IMR-90 (cell line): ENCODE results near the gene URB1. TPM values are rescaled to one million over a fixed set of nuclear protein-coding genes. Genes with fewer than 3 reads are reported as not detected.

Experiments used
- ATAC-seq: fragments of 200-7000 bp; cut with Tn5 transposase; 2 replicates; pipeline ENCODE4 v1.9.1; 2020; ENCODE audit warnings: low read depth, mild to moderate bottlenecking, moderate library complexity
- BruUV-seq: library from RNA; stranded (reverse); fragments of 400-500 nt; replicated peaks from 2 replicates; lab custom pipeline; 2021; lab: Mats Ljungman, UMichigan
- CTCF ChIA-PET: fragments of 300-600 bp; formaldehyde crosslinking; extraction: SDS; loops from one replicate; lab custom pipeline; 2021; ENCODE audit warnings: antibody characterized with exemption; lab: Yijun Ruan, JAX
- POLR2A ChIA-PET: fragments of 300-600 bp; sonication (Branson Sonifier 250); formaldehyde crosslinking; loops from one replicate; lab custom pipeline; 2022; ENCODE audit warnings: antibody characterized with exemption; ENCODE audit not compliant: unreplicated experiment; lab: Charles Lee
- DNase-seq: peaks from one replicate; pipeline ENCODE4 v3.0.0; 2013
- H2AFZ ChIP-seq: replicated peaks from 2 replicates; pipeline ENCODE3; 2013; ENCODE audit warnings: low read length, mild to moderate bottlenecking; ENCODE audit not compliant: poor library complexity
- H2AK5ac ChIP-seq: 2 replicates; pipeline ENCODE4 v1.6.1; 2013; ENCODE audit warnings: low read depth, low read length, inconsistent platforms
- H2AK9ac ChIP-seq: replicated peaks from 2 replicates; pipeline ENCODE3; 2013; ENCODE audit warnings: mild to moderate bottlenecking, low read depth, low read length, moderate library complexity; ENCODE audit not compliant: poor library complexity
- H2BK120ac ChIP-seq: 2 replicates; pipeline ENCODE4 v1.6.1; 2013; ENCODE audit warnings: low read depth, low read length, inconsistent platforms
- H2BK15ac ChIP-seq: 3 replicates; pipeline ENCODE4 v1.6.1; 2013; ENCODE audit warnings: low read depth, low read length, inconsistent platforms
- H2BK20ac ChIP-seq: 2 replicates; pipeline ENCODE4 v1.6.1; 2013; ENCODE audit warnings: low read depth, mild to moderate bottlenecking, inconsistent platforms, low read length, moderate library complexity
- H2BK5ac ChIP-seq: 2 replicates; pipeline ENCODE4 v1.6.1; 2013; ENCODE audit warnings: mild to moderate bottlenecking, low read depth, low read length, inconsistent platforms; ENCODE audit not compliant: poor library complexity, severe bottlenecking
- H3K14ac ChIP-seq: replicated peaks from 2 replicates; pipeline ENCODE4 v1.6.1; 2013; ENCODE audit warnings: low read depth, low read length, inconsistent platforms
- H3K18ac ChIP-seq: 2 replicates; pipeline ENCODE4 v1.6.1; 2013; ENCODE audit warnings: low read depth, low read length, control low read depth
- H3K23ac ChIP-seq: 2 replicates; pipeline ENCODE4 v1.6.1; 2013; ENCODE audit warnings: low read depth, low read length, inconsistent platforms
- H3K27ac ChIP-seq: 2 replicates; pipeline ENCODE4 v1.5.1; 2013; ENCODE audit warnings: mild to moderate bottlenecking, control low read depth, low read length; ENCODE audit not compliant: insufficient read depth
- H3K27me3 ChIP-seq: 2 replicates; pipeline ENCODE4 v1.6.1; 2013; ENCODE audit warnings: low read length; ENCODE audit not compliant: control insufficient read depth, insufficient read depth
- H3K36me3 ChIP-seq: 2 replicates; pipeline ENCODE4 v1.6.1; 2013; ENCODE audit warnings: low read length, mixed read lengths; ENCODE audit not compliant: control insufficient read depth, insufficient read depth
- H3K4ac ChIP-seq: 2 replicates; pipeline ENCODE4 v1.6.1; 2013; ENCODE audit warnings: low read depth, low read length, inconsistent platforms
- H3K4me1 ChIP-seq: 2 replicates; pipeline ENCODE4 v1.6.1; 2013; ENCODE audit warnings: low read length, mixed read lengths; ENCODE audit not compliant: control insufficient read depth, insufficient read depth
- H3K4me2 ChIP-seq: 2 replicates; pipeline ENCODE4 v1.6.1; 2013; ENCODE audit warnings: low read depth, mild to moderate bottlenecking, control low read depth, low read length, moderate library complexity
- H3K4me3 ChIP-seq: 2 replicates; pipeline ENCODE4 v1.5.1; 2013; ENCODE audit warnings: low read depth, mild to moderate bottlenecking, control low read depth, low read length, moderate library complexity; ENCODE audit not compliant: insufficient read depth
- H3K56ac ChIP-seq: 2 replicates; pipeline ENCODE4 v1.6.1; 2013; ENCODE audit warnings: low read length, inconsistent platforms; ENCODE audit not compliant: insufficient read depth; ENCODE audit errors: extremely low read depth
- H3K79me1 ChIP-seq, 2 experiments: 2 replicates each; pipeline ENCODE4 v1.6.1; 2013; ENCODE audit warnings: low read length in 2 of 2, inconsistent platforms in 1 of 2, low read depth in 1 of 2
- H3K9ac ChIP-seq: 2 replicates; pipeline ENCODE4 v1.6.1; 2013; ENCODE audit warnings: low read depth, low read length, control low read depth
- H3K9me1 ChIP-seq: 2 replicates; pipeline ENCODE4 v1.6.1; 2013; ENCODE audit warnings: low read length, inconsistent platforms; ENCODE audit not compliant: insufficient read depth
- H3K9me3 ChIP-seq: 2 replicates; pipeline ENCODE4 v1.6.1; 2013; ENCODE audit warnings: low read length; ENCODE audit not compliant: control insufficient read depth, insufficient read depth
- H4K20me1 ChIP-seq: 2 replicates; pipeline ENCODE4 v1.6.1; 2013; ENCODE audit warnings: low read length, inconsistent platforms; ENCODE audit not compliant: insufficient read depth
- H4K5ac ChIP-seq: 2 replicates; pipeline ENCODE4 v1.6.1; 2013; ENCODE audit warnings: mild to moderate bottlenecking, low read depth, low read length, control low read depth
- H4K8ac ChIP-seq, 2 experiments: 2 replicates each; pipeline ENCODE4 v1.6.1; 2013; ENCODE audit warnings: low read depth in 2 of 2, low read length in 2 of 2, control low read depth in 1 of 2, inconsistent platforms in 1 of 2
- H4K91ac ChIP-seq: 2 replicates; pipeline ENCODE4 v1.6.1; 2013; ENCODE audit warnings: low read depth, low read length, inconsistent platforms; ENCODE audit not compliant: insufficient read depth
- BHLHE40 ChIP-seq: fragments of 150-350 bp; IDR thresholded peaks from 2 replicates; pipeline ENCODE4 v1.6.1; 2016; ENCODE audit warnings: mild to moderate bottlenecking, low read depth, low read length
- CEBPB ChIP-seq: IDR thresholded peaks from 2 replicates; pipeline ENCODE4 v1.6.1; 2012; ENCODE audit warnings: low read depth, low read length, improper control_type of control experiment
- CHD1 ChIP-seq: IDR thresholded peaks from 2 replicates; pipeline ENCODE4 v1.6.1; 2012; ENCODE audit warnings: low read depth, low read length, improper control_type of control experiment
- FOS ChIP-seq: fragments of 150-350 bp; IDR thresholded peaks from 2 replicates; pipeline ENCODE4 v1.6.1; 2016; ENCODE audit warnings: low read depth, low read length
- MAFK ChIP-seq: IDR thresholded peaks from 2 replicates; pipeline ENCODE4 v1.6.1; 2012; ENCODE audit warnings: low read depth, low read length, improper control_type of control experiment
- MAZ ChIP-seq: IDR thresholded peaks from 2 replicates; pipeline ENCODE4 v1.6.1; 2012; ENCODE audit warnings: low read depth, mild to moderate bottlenecking, low read length, improper control_type of control experiment, moderate library complexity, borderline replicate concordance
- MXI1 ChIP-seq: IDR thresholded peaks from 2 replicates; pipeline ENCODE4 v1.6.1; 2012; ENCODE audit warnings: low read depth, mild to moderate bottlenecking, low read length, moderate library complexity, borderline replicate concordance
- NFE2L2 ChIP-seq: fragments of 150-350 bp; IDR thresholded peaks from 2 replicates; pipeline ENCODE4 v1.6.1; 2016; ENCODE audit warnings: low read depth, mild to moderate bottlenecking, low read length
- POLR2A ChIP-seq: IDR thresholded peaks from 2 replicates; pipeline ENCODE4 v1.6.1; 2012; ENCODE audit warnings: mild to moderate bottlenecking, low read depth, low read length
- RAD21 ChIP-seq: IDR thresholded peaks from 2 replicates; pipeline ENCODE4 v1.6.1; 2012; ENCODE audit warnings: low read length, improper control_type of control experiment
- RCOR1 ChIP-seq: IDR thresholded peaks from 2 replicates; pipeline ENCODE4 v1.6.1; 2012; ENCODE audit warnings: mild to moderate bottlenecking, low read length, improper control_type of control experiment; ENCODE audit not compliant: insufficient replicate concordance
- RFX5 ChIP-seq: IDR thresholded peaks from 2 replicates; pipeline ENCODE4 v1.8.0; 2012; ENCODE audit warnings: low read depth, mild to moderate bottlenecking, low read length, moderate library complexity
- SMC3 ChIP-seq: fragments of 150-350 bp; IDR thresholded peaks from 2 replicates; pipeline ENCODE4 v1.6.1; 2016; ENCODE audit warnings: low read depth, mild to moderate bottlenecking, antibody characterized with exemption, low read length, moderate library complexity
- USF2 ChIP-seq: fragments of 150-350 bp; IDR thresholded peaks from 2 replicates; pipeline ENCODE4 v1.6.1; 2017; ENCODE audit warnings: mild to moderate bottlenecking, antibody characterized with exemption, low read length, low read depth
- WGBS, 2 experiments: methylation state at CpG; one replicate each; pipeline versions ENCODE4 v1.1.5 to v1.1.7; 2013; ENCODE audit warnings: missing lambda C conversion rate in 2 of 2; ENCODE audit not compliant: insufficient read length in 1 of 2; ENCODE audit errors: extremely low coverage in 2 of 2; 5-methylcytosine and 5-hydroxymethylcytosine counted together
- dilution Hi-C: fragments of 300-500 bp; cut with HindIII; formaldehyde crosslinking; loops from one replicate; pipeline ENCODE4 v1.14.3; 2018; ENCODE audit warnings: low sequenced_read_pairs; ENCODE audit not compliant: unreplicated experiment
- in situ Hi-C: fragments of 300-500 bp; cut with MboI; formaldehyde crosslinking; loops from 3 replicates; pipeline ENCODE4 v1.14.3; 2019; ENCODE audit warnings: low sequenced_read_pairs, inconsistent platforms, mixed read lengths
- intact Hi-C: fragments of 100-400 bp; cut with micrococcal nuclease; formaldehyde crosslinking; loops from 2 replicates; pipeline ENCODE4 v1.10.0; 2022
- polyA plus RNA-seq, 3 experiments: library from polyadenylated mRNA; depleted of rRNA; stranded (reverse); fragments of >200 nt; gene quantifications; 2 replicates each; pipeline ENCODE4 v1.2.3, GENCODE V29; 2012; ENCODE audit warnings: low replicate concordance in 1 of 3
- total RNA-seq: library from RNA; depleted of rRNA; stranded (reverse); fragments of >200 nt; gene quantifications from 2 replicates; pipeline ENCODE4 v1.2.3, GENCODE V29; 2012
- TF ChIP-seq, protein P1 (sequence below): fragments of 150-350 bp; IDR thresholded peaks from 2 replicates; pipeline ENCODE4 v1.6.1; 2016; ENCODE audit warnings: low read depth, mild to moderate bottlenecking, low read length, moderate library complexity, borderline replicate concordance
- TF ChIP-seq, protein P2 (sequence below): conservative IDR thresholded peaks from 2 replicates; pipeline ENCODE4 v1.5.1; 2012; ENCODE audit warnings: mild to moderate bottlenecking, low read depth, low read length, improper control_type of control experiment

URB1 gene
- total and polyA plus RNA-seq, 2 of the 4 experiments (the other 2 are of a cell fraction), result 9.2 to 12.7 TPM

- H2BK20ac ChIP-seq, result no peak overlapping the region
- H3K4me3 ChIP-seq, result no peak overlapping the region
- H3K79me1 ChIP-seq, result peaks cover 0 to 10% of the 10 kb centered on the region in 2 experiments; a peak in 2 of 4 replicates
- DNase-seq, result no peak
- no peak overlapping the region for H3K9ac ChIP-seq
- in situ Hi-C loops (no loop called here), dilution Hi-C loops (no loop called here), intact Hi-C loops (no loop called here)
- no peak overlapping the region for H4K5ac ChIP-seq
- H3K4ac ChIP-seq, result no peak overlapping the region
- no peak overlapping the region for H2BK15ac ChIP-seq
- no peak overlapping the region for H2BK5ac ChIP-seq
- no peak overlapping the region for H4K8ac ChIP-seq
- H3K27ac ChIP-seq, result no peak overlapping the region
- H4K20me1 ChIP-seq, result no peaks in the 10 kb centered on the region; the same call in none of the 2 replicates
- H3K56ac ChIP-seq, result no peak overlapping the region
- no peak for ATAC-seq
- H3K23ac ChIP-seq, result no peak overlapping the region
- no peak overlapping the region for H2AFZ ChIP-seq
- no peaks in the 10 kb centered on the region for H3K4me1 ChIP-seq
- H4K91ac ChIP-seq, result no peak overlapping the region
- H3K9me1 ChIP-seq, result peaks cover 3% of the 10 kb centered on the region; the same call in 1 of the 2 replicates
- no peak overlapping the region for H3K18ac ChIP-seq
- 100% methylated on average over 12 of the region's 16 CpGs; no CpG with 5 or more reads in 1 of the 2 experiments for WGBS, 2 experiments
- CTCF ChIA-PET, result no interaction called here
- no peak overlapping the region for H2BK120ac ChIP-seq
- no TSS peak for BruUV-seq
- no peak overlapping the region for H3K4me2 ChIP-seq
- H3K14ac ChIP-seq, result no peak overlapping the region
- no peaks in the 10 kb centered on the region for H3K9me3 ChIP-seq
- TF ChIP-seq NFE2L2, result no peak
- TF ChIP-seq, protein P1, sequence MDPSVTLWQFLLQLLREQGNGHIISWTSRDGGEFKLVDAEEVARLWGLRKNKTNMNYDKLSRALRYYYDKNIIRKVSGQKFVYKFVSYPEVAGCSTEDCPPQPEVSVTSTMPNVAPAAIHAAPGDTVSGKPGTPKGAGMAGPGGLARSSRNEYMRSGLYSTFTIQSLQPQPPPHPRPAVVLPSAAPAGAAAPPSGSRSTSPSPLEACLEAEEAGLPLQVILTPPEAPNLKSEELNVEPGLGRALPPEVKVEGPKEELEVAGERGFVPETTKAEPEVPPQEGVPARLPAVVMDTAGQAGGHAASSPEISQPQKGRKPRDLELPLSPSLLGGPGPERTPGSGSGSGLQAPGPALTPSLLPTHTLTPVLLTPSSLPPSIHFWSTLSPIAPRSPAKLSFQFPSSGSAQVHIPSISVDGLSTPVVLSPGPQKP, result no peak
- no peak for TF ChIP-seq MXI1
- TF ChIP-seq USF2, result no peak
- no peak for TF ChIP-seq RAD21
- no peak for TF ChIP-seq FOS
- no peak for TF ChIP-seq RFX5
- TF ChIP-seq POLR2A, result no peak
- TF ChIP-seq SMC3, result no peak
- TF ChIP-seq CHD1, result no peak
- TF ChIP-seq, protein P2, sequence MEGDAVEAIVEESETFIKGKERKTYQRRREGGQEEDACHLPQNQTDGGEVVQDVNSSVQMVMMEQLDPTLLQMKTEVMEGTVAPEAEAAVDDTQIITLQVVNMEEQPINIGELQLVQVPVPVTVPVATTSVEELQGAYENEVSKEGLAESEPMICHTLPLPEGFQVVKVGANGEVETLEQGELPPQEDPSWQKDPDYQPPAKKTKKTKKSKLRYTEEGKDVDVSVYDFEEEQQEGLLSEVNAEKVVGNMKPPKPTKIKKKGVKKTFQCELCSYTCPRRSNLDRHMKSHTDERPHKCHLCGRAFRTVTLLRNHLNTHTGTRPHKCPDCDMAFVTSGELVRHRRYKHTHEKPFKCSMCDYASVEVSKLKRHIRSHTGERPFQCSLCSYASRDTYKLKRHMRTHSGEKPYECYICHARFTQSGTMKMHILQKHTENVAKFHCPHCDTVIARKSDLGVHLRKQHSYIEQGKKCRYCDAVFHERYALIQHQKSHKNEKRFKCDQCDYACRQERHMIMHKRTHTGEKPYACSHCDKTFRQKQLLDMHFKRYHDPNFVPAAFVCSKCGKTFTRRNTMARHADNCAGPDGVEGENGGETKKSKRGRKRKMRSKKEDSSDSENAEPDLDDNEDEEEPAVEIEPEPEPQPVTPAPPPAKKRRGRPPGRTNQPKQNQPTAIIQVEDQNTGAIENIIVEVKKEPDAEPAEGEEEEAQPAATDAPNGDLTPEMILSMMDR, result no peak
- no peak for TF ChIP-seq CEBPB
- TF ChIP-seq MAFK, result no peak
- TF ChIP-seq RCOR1, result no peak
- no peak for TF ChIP-seq BHLHE40
- no peak for TF ChIP-seq MAZ
- no peaks in the 10 kb centered on the region for H3K27me3 ChIP-seq
- peaks cover 49% of the 10 kb centered on the region for H3K36me3 ChIP-seq
- H2AK9ac ChIP-seq, result no peak overlapping the region
- H2AK5ac ChIP-seq, result no peak overlapping the region
- POLR2A ChIA-PET, result no interaction called here
Observed at GRCh38 chr21:32314806-32315205, 78.0 kb downstream of the URB1 start.
